GM12878 (cell line): Measurements from ENCODE around the gene OR2C3.

Experiments
- EZH2 ChIP-seq: IDR thresholded peaks from 2 replicates; pipeline ENCODE4 v1.6.1; 2012; ENCODE audit warnings: low read depth, mild to moderate bottlenecking, control low read depth, inconsistent platforms, low read length, borderline replicate concordance; ENCODE audit not compliant: control insufficient read depth
- JUNB ChIP-seq: IDR thresholded peaks from 2 replicates; pipeline ENCODE4 v1.6.1; 2016; ENCODE audit warnings: antibody characterized with exemption, mild to moderate bottlenecking
- MYC ChIP-seq: IDR thresholded peaks from 2 replicates; pipeline ENCODE4 v1.6.1; 2011; ENCODE audit warnings: mild to moderate bottlenecking, low read length, moderate library complexity, inconsistent platforms; ENCODE audit not compliant: insufficient read depth, insufficient replicate concordance, insufficient read length, severe bottlenecking
- NBN ChIP-seq: fragments of 450-650 bp; IDR thresholded peaks from 2 replicates; pipeline ENCODE4 v1.6.1; 2016
- POLR2A ChIP-seq: IDR thresholded peaks from 2 replicates; pipeline ENCODE4 v1.6.1; 2011; ENCODE audit warnings: low read depth, mild to moderate bottlenecking, low read length
- POLR2AphosphoS2 ChIP-seq: IDR thresholded peaks from 2 replicates; pipeline ENCODE4 v1.6.1; 2011; ENCODE audit warnings: low read depth, mild to moderate bottlenecking, low read length, improper control_type of control experiment, moderate library complexity
- POLR2AphosphoS5 ChIP-seq: IDR thresholded peaks from 2 replicates; pipeline ENCODE4 v1.6.1; 2011; ENCODE audit warnings: mild to moderate bottlenecking, low read length, inconsistent platforms
- RCOR1 ChIP-seq: conservative IDR thresholded peaks from 2 replicates; pipeline ENCODE4 v1.6.1; 2012; ENCODE audit warnings: low read depth, low read length, improper control_type of control experiment
- SRF ChIP-seq, 2 experiments: IDR thresholded peaks; 2 replicates each; pipeline ENCODE4 v1.6.1; 2011; ENCODE audit warnings: low read depth in 2 of 2, low read length in 2 of 2, mild to moderate bottlenecking in 1 of 2, moderate library complexity in 1 of 2
- TCF12 ChIP-seq: IDR thresholded peaks from 2 replicates; pipeline ENCODE4 v1.6.1; 2011; ENCODE audit warnings: low read depth, mild to moderate bottlenecking, low read length
- TCF7 ChIP-seq: IDR thresholded peaks from 2 replicates; pipeline ENCODE4 v1.6.1; 2014; ENCODE audit warnings: antibody characterized with exemption, borderline replicate concordance
- ZSCAN29 ChIP-seq: fragments of 450-650 bp; IDR thresholded peaks from 2 replicates; pipeline ENCODE4 v1.6.1; 2017; ENCODE audit warnings: mild to moderate bottlenecking, moderate library complexity
- TF ChIP-seq, protein P1 (sequence below), 3 experiments: IDR thresholded peaks in 2 of 3; conservative IDR thresholded peaks in 1 of 3; 2 replicates each; pipeline ENCODE4 v1.5.1; 2011; ENCODE audit warnings: low read depth in 3 of 3, low read length in 3 of 3, mild to moderate bottlenecking in 3 of 3, control low read depth in 2 of 3, moderate library complexity in 2 of 3, inconsistent platforms in 1 of 3, mixed read lengths in 1 of 3; ENCODE audit not compliant: control insufficient read depth in 2 of 3, insufficient read depth in 1 of 3; ENCODE audit errors: extremely low read depth in 1 of 3

DNA sequence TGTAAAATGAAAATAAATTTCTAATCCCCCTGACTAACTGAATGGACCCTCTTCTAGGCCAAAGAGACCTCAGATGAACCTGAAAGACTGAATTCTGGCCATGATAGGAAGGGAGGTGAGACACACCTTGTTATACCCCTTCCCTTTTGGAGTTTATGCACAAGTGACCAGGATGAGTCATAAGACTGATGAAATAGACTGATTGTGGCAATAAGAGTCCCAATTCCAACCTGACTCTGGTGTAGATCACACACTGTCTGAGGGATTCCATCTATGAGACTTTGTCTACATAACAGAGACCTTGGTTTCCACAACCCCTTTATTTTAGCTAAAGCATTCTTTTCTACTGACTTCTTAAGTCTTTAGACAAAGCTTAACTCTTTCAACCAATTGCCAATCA is 38.4 kb upstream of the OR2C3 start:
- TF ChIP-seq EZH2, result no peak
- TF ChIP-seq TCF7, result no peak
- TF ChIP-seq MYC, result no peak
- TF ChIP-seq JUNB, result no peak
- TF ChIP-seq POLR2A, result no peak
- TF ChIP-seq POLR2AphosphoS5, result no peak
- TF ChIP-seq NBN, result no peak
- TF ChIP-seq, protein P1, sequence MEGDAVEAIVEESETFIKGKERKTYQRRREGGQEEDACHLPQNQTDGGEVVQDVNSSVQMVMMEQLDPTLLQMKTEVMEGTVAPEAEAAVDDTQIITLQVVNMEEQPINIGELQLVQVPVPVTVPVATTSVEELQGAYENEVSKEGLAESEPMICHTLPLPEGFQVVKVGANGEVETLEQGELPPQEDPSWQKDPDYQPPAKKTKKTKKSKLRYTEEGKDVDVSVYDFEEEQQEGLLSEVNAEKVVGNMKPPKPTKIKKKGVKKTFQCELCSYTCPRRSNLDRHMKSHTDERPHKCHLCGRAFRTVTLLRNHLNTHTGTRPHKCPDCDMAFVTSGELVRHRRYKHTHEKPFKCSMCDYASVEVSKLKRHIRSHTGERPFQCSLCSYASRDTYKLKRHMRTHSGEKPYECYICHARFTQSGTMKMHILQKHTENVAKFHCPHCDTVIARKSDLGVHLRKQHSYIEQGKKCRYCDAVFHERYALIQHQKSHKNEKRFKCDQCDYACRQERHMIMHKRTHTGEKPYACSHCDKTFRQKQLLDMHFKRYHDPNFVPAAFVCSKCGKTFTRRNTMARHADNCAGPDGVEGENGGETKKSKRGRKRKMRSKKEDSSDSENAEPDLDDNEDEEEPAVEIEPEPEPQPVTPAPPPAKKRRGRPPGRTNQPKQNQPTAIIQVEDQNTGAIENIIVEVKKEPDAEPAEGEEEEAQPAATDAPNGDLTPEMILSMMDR (IDR thresholded peaks at IDR 0.05 in 2 of 3, conservative IDR thresholded peaks at IDR 0.05 in 1 of 3; ENCODE audit: control insufficient read depth in 2 of 3, extremely low read depth in 1 of 3, insufficient read depth in 1 of 3, low read depth in 3 of 3, low read length in 3 of 3), result no peak
- no peak for TF ChIP-seq TCF12
- no peak for TF ChIP-seq SRF (IDR thresholded peaks at IDR 0.05; ENCODE audit: low read depth in 2 of 2, low read length in 2 of 2)
- TF ChIP-seq ZSCAN29, result no peak
- TF ChIP-seq POLR2AphosphoS2, result no peak
- TF ChIP-seq RCOR1, result no peak
